HL-60 (cell line): ENCODE results near the gene OR6S1.

Source experiments
- DNase-seq, 2 experiments: peaks; one replicate each; pipeline ENCODE4 v3.0.0-alpha.2; 2010 to 2020; ENCODE audit warnings: low read depth in 1 of 2, low spot score in 1 of 2
- H3K27ac ChIP-seq: fragments of 250-450 bp; sonication (Bioruptor Pico); replicated peaks from 2 replicates; pipeline ENCODE4 v1.5.1; 2020; ENCODE audit warnings: mild to moderate bottlenecking, moderate library complexity
- H3K27me3 ChIP-seq: fragments of 250-450 bp; sonication (Bioruptor Pico); 2 replicates; pipeline ENCODE4 v1.5.1; 2021; ENCODE audit warnings: mild to moderate bottlenecking, moderate library complexity; ENCODE audit not compliant: insufficient read depth, poor library complexity, severe bottlenecking
- H3K4me3 ChIP-seq: replicated peaks from 2 replicates; pipeline ENCODE4 v1.5.1; 2011; ENCODE audit warnings: mild to moderate bottlenecking, control low read depth, low read length; ENCODE audit not compliant: insufficient read depth
- CTCF ChIP-seq: IDR thresholded peaks from one replicate; pipeline ENCODE4 v1.5.1; 2011; ENCODE audit warnings: low read length, control low read depth, inconsistent platforms; ENCODE audit not compliant: insufficient read depth
- GABPA ChIP-seq: IDR thresholded peaks from 2 replicates; pipeline ENCODE4 v1.6.1; 2012; ENCODE audit warnings: low read depth
- POLR2AphosphoS5 ChIP-seq: IDR thresholded peaks from 2 replicates; pipeline ENCODE4 v1.6.1; 2012; ENCODE audit warnings: low read depth
- REST ChIP-seq: IDR thresholded peaks from 2 replicates; pipeline ENCODE4 v1.6.1; 2012; ENCODE audit warnings: low read depth; ENCODE audit not compliant: insufficient replicate concordance
- SPI1 ChIP-seq: IDR thresholded peaks from 2 replicates; pipeline ENCODE4 v1.6.1; 2012; ENCODE audit warnings: low read depth, mild to moderate bottlenecking, borderline replicate concordance

OR6S1 gene

GRCh38 chr14:20627346-20628027 lies 14.0 kb downstream of the OR6S1 start:
- no peak overlapping the region for H3K4me3 ChIP-seq
- H3K27me3 ChIP-seq = no peaks in the 10 kb centered on the region

GRCh38 chr14:20626274-20626673 lies 15.2 kb downstream of the OR6S1 start:
- TF ChIP-seq SPI1 = no peak
- no peak for TF ChIP-seq REST
- TF ChIP-seq CTCF = no peak
- TF ChIP-seq POLR2AphosphoS5 = no peak
- no peak overlapping the region for H3K4me3 ChIP-seq

More at GRCh38 chr14:20627346-20628027, 14.0 kb downstream of the OR6S1 start:
- H3K27ac ChIP-seq = no peak overlapping the region
- no peak for DNase-seq
- TF ChIP-seq CTCF = no peak
- TF ChIP-seq POLR2AphosphoS5 = no peak
- no peak for TF ChIP-seq GABPA
- TF ChIP-seq REST = no peak
- TF ChIP-seq SPI1 = no peak

GRCh38 chr14:20624495-20625070 lies 16.9 kb downstream of the OR6S1 start:
- no peaks in the 10 kb centered on the region for H3K27me3 ChIP-seq
- TF ChIP-seq REST (peak; percentile 21), GABPA (no peak), POLR2AphosphoS5 (no peak), CTCF (no peak), SPI1 (no peak)
- peak overlapping the region; percentile 34 for H3K4me3 ChIP-seq
- H3K27ac ChIP-seq = peak overlapping the region; percentile 70
- peak in 1 of 2 experiments; percentile 96 for DNase-seq

More at GRCh38 chr14:20626274-20626673, 15.2 kb downstream of the OR6S1 start:
- Histone ChIP-seq H3K27me3 (no peaks in the 10 kb centered on the region), H3K27ac (no peak overlapping the region)
- DNase-seq = no peak
